ENCODE measurements around the gene SNF8.
"Not testable (repeated sequence)": the region's sequence is repeated elsewhere in the genome, so short reads cannot be mapped to it uniquely, and the experiment has no call there.

The SNF8 gene

DNA sequence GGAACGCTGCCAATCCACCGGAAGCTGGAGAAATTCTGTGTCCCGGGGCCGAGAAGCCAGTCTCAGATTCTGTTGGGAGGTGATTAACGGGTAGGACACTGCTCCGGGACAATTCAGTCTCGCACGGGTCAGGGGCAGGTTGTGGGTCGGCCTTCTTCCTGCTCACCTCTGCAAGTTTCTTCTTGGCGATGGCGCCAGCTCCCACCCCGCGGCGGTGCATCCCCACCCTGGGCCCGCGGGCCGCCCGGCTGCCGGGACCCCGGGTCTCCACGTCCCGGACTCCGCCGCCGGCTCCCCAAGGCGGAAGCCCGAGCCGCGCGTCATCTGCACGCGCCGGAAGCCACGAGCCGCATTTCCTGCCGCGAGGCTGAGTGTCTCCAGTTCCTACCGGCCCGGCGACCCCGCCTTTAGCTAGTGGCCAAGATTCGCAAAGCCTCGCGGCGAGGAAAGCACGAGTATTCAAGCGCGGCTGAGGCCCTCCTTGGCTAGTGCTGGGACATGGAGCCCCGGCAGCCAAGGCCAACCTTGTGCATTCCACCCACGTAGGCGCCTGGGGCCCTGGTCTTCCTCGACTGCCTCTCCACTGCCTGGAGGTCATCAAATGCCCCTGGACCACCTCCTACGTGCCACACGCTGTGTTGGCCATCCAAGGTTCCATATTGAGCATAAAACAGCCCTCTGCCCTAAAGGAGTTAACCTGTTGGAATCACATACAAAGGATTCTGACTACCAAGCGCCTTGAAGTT is at the start of gene SNF8:
TSS of gene SNF8 (minus strand) at position 328 of the 746 bp plus-strand sequence. CDS start at position 220, 108 bp downstream.
- DNase-seq, result peak; percentile 71

DNA sequence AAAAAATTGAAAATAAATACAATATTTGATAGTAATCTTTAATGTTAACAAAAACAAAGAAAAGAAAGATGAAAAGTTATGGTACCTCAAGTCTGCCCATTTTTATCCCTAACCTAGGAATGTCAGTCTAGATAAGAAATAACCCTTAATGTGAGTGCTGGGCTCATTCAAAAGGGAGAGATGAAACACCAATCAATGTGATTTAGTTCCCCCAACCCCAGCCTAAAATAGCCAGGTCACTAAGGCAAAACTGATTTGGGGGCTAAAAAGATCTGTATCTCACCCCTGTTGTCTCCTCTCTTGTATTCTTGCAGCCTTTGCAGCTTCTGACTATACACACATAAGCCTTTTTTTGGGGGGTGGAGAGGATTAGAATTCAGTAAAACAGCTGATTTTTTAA is 49.3 kb upstream of the SNF8 start:
- no peak for DNase-seq

GRCh38 chr17:48993305-48993704 is 48.7 kb upstream of the SNF8 start:
- DNase-seq, result no peak

GRCh38 chr17:48992444-48992843 is 47.8 kb upstream of the SNF8 start:
- no peak for DNase-seq

- no peak for DNase-seq
Measured at GRCh38 chr17:48990882-48991357, 46.3 kb upstream of the SNF8 start.

GRCh38 chr17:48989100-48989499 is 44.5 kb upstream of the SNF8 start:
- no peak for DNase-seq

- DNase-seq, result no peak
Measured at GRCh38 chr17:48985436-48986245, 41.0 kb upstream of the SNF8 start.

DNA sequence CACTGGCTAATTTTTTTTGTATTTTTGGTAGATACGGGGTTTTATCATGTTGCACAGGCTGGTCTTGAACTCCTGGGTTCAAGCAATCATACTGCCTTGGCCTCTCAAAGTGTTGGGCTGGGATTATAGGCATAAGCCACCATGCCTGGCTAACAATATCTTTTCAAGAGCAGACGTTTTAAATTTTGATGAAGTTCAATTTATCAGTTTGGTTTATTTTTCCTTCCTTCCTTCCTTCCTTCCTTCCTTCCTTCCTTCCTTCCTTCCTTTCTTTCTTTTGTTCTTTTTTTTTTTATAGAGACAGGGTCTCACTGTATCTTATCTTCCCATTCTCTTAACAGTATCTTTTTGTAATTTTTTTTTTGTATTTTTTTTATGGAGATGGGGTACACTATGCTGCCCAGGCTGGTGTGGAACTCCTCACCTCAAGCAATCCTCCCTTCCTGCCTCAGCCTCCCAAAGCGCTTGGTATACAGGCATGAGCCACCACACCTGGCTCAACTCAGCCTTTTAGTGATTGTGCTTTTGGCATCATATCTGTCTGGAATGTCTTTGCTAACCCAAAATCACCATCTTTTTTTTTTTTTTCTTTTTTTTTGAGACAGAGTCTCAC is 37.4 kb upstream of the SNF8 start:
- DNase-seq, result no peak

- no peak for DNase-seq
Measured at GRCh38 chr17:48973806-48974205, 29.2 kb upstream of the SNF8 start.

- DNase-seq, result no peak
Measured at GRCh38 chr17:48972749-48973097, 28.1 kb upstream of the SNF8 start.

DNA sequence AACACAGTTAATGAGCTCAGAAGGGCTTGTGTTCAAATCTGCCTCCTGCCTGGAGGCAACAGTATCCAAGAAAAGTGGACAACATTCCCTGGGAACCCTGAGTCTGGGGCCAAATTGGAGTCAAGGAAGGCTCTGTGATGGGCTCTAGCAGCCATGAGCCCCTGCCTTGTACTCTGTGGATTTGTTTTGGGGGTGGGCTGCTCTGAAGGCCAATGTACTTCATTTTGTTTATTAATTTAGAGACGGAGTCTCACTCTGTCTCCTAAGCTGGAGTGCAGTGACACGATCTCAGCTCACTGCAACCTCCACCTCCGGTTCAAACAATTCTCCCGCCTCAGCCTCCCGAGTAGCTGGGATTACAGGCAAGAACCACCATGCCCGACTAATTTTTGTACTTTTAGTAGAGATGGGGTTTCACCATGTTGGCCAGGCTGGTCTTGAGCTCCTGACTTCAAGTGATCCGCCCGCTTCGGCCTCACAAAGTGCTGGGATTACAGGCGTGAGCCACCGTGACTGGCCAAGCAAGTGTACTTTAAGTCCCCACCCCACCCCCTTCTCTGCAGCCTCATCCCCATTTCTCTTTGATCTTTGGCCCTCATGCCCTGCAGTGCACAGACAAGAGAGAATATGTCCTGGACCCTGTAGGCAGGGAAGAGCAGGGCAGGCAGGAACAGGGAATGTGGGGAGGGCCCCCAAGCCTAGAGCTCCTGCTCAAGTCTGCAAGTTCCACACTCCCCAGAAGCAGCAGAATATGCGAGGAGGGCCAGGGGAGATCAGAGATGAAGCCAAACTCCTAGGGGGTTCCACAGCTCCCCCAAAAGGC is 26.4 kb upstream of the SNF8 start:
- DNase-seq, result no peak

DNA sequence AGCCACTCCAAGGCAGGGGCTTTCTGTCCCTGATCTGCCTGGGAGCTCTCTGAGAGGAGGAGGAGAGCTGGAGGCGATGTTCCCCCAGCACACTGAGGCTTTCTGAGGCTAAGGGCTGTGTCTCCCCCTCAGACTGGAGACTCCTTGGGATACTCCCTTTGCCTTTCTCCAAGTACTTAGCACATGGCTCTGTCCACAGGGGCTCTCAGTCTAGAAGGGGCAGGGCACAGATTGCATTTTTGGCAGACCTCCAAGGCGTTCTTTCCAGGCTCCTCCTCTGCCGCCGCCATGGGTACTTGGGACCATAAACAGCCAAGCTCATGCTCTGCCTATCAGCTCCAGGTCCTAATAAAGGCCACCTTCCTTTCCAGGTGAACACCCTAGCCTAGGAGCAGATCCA is 25.6 kb upstream of the SNF8 start:
- DNase-seq, result no peak

- DNase-seq, result peak; percentile 15
Measured at GRCh38 chr17:48961516-48962233, 17.0 kb upstream of the SNF8 start.

- no peak for DNase-seq
Measured at GRCh38 chr17:48960834-48961515, 16.3 kb upstream of the SNF8 start.

DNA sequence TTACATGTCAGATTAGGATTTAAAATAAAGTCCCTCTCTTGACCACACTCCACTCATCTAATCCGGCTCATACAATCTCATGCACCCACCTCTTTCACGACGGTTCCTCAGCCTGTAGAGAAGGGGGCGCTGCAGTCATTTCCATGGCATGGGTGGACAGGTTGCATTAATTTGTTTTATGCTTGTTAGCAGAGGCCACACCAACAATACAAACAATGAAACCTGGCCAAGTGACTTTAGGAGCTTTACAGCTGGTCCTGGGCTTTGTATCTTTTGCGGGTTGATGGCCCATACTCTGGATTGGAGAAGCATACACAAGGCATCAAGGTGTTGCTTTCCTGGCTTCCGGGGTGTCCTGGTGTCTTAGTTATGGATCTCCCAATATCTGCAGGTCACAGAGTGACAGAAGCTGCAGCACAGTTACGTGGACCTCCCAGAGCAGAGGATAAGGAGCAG is 9.7 kb upstream of the SNF8 start:
- no peak for DNase-seq

DNA sequence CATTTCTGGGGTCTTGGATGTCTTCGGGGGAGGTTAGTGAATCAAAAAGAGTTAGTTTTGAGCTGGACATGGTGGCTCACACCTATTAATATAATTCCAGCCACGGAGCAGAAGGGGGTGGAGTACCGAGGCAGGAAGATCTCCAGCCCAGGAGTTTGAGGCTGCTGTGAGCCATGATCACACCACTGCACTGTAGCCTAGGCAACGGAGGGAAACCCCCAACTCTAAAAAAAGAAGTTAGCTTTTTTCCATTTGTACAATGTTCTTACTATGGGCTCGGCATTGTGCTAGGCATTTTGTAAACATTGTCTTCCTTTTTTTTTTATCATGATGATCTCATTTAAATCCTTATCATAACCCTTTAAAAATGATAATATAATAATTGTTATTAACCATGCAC is 8.3 kb upstream of the SNF8 start:
- DNase-seq, result no peak

DNA sequence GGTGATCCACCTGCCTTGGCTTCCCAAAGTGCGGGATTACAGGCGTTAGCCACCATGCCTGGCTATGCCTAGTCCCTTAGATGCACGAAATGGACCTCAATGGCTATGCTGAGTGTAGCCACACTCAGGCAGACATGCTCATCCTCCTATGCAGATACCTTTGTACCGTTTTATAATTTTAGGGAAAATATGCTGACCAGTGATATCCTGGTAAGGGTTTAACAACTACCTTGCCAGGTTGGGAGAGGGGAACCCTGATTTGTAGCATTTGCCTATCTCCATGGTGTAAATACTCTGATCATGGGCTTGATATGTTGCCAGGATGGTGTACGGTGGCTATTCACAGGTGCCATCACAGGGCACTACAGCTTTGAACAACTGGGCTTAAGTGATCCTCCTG is 6.9 kb upstream of the SNF8 start:
- no peak for DNase-seq

- not testable (repeated sequence) for DNase-seq
Measured at GRCh38 chr17:48945261-48945651, 614 bp upstream of the SNF8 start.

DNA sequence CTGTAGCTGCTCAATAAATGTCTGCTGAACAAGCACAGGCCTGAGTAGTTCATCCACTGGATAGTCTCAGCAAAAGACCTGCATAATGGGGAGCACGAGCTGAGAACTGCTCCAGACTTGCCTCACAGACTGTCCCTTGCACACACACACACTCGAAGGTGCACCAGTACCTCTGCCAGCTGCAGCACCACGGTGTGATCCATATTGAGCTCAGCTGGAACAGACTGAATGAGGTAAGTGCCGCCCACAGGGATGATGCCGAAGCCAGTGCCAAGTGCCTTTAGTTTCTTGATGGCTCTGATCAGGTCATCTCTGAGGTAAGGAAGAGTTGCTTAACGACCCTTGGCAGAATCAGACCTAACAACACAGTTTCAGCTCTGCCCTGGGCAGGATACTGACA is 11.6 kb downstream of the SNF8 start:
- DNase-seq, result no peak

DNA sequence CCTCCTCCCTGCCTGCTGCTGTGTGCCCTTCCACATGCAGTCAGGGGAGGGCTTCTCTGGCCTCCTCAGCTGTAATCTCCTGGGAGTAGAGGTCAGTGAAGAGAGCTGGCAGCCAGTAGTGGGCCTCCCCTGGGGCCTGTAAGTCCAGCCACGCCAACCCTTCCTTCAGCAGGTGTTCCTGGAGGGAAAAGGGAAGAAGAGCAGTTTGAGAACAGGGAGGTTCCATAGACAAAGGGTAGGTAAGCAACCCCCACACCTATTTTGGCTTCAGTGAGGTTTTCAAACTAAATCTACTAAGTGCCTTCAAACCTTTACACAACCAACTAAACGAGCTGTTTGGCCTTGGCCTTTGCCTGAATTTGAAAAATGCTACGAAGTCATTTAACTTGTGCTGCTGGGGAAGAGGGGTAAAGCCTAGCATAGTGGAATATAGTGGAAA is 14.2 kb downstream of the SNF8 start:
- DNase-seq, result no peak

- no peak for DNase-seq
Measured at GRCh38 chr17:48929812-48930165, 14.9 kb downstream of the SNF8 start.
